Measurements from ENCODE around the gene FAM174C.

FAM174C gene

GRCh38 chr19:1325568-1326294 is 50.4 kb downstream of the FAM174C start:
- DNase-seq: no peak

- no peak for DNase-seq
Measured at GRCh38 chr19:1327125-1327524, 51.8 kb downstream of the FAM174C start.
